Stimulated activated CD4-positive, alpha-beta T cell treated with anti-CD3 and anti-CD28 coated beads, Interleukin-4, amount 100 ng/mL, for 4 hours (primary cell): ENCODE data around the gene TMOD1.

Experiments used
- DNase-seq, 2 experiments: peaks; one replicate each; pipeline ENCODE4 v3.0.0-alpha.2; 2020

TMOD1 gene

DNA sequence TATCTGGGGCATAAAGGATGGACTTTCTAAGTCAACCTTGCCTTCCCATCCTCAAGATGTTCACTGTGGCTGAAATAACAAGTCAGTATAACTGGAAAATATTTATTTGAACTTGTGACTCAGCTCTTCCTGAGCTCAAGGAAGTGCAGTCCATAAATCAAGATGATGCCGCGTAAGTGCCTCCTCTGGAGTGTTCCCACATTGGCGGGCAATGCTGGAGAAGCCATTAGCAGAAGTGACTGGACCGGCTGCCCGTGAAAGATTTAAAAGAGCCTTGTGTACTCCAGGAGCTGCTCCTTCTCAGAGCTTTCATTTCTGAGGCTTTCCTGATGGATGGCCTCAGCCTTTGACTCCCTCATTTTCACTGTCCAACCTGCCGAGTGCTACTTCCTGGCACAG, 17.4 kb downstream of the TMOD1 start:
- DNase-seq: no peak

GRCh38 chr9:97519441-97519970, 18.0 kb downstream of the TMOD1 start:
- DNase-seq: no peak

DNA sequence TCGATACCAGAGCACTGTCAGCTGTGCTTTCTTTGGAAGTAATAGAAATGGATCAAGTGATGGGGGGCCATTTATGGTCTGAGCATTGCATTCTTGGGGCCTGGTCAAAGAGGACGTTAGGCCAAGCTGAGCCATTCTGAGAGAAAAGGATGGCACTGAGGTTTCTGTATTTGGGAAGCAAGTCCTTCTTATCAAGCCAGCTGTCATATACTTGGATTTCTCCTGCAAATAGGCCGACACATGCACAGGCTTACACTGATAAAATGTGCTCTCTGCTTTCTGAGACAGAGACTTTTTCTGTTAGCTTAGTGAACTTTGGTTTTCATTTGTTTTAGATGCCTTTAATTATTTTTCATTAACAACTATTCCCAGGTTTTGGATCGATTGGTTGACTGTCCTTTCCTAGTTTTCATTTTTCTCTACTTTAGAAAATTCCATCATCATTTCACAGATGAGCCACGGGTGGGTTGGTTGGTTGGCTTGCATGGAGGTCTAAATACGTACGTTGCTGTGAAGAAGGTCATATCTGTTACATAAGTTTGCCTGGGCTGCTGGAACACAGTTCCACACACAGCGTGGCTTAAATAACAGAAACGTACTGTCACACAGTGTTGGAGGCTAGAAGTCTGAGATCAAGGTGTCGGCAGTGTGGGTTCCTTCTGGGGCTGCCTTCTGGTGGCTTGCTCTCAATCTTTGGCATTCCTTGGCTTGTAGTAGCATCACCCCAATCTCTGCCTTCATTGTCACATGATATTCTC, 20.3 kb downstream of the TMOD1 start:
- no peak for DNase-seq

GRCh38 chr9:97524424-97524823, 23.0 kb downstream of the TMOD1 start:
- DNase-seq: no peak

GRCh38 chr9:97525451-97525850, 24.0 kb downstream of the TMOD1 start:
- no peak for DNase-seq

DNA sequence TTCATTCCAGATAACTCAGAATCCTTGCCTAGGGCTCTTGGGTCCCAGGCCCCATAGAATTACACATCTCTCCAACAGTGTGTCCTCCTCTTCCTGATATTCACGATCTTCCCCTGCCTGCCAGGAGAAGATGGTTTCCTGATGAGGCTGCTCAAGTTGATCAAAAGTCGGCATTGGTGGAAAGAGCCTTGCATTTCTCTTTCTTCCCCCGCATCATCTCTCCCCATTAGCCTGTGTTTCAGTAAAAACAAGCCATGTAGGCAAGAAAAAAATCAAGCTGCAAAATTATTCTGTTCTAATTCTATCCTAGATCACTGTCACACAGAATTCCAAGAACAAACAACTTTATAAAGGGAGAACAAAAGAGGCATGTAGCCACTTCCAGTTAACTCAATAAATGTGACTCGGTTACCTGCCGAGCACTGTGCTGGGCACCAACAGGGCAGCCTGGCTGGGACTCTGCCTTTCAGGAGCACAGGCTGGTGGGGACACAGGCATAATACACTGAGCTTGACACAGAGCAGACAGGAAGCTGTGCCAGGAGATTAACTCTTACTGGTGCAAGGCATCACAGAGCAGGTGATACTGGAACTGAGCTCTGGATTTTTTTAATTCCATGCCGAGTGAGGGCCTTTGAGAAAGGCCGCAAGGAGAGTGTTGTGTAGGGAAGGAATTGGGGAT, 25.6 kb downstream of the TMOD1 start:
- DNase-seq: no peak

DNA sequence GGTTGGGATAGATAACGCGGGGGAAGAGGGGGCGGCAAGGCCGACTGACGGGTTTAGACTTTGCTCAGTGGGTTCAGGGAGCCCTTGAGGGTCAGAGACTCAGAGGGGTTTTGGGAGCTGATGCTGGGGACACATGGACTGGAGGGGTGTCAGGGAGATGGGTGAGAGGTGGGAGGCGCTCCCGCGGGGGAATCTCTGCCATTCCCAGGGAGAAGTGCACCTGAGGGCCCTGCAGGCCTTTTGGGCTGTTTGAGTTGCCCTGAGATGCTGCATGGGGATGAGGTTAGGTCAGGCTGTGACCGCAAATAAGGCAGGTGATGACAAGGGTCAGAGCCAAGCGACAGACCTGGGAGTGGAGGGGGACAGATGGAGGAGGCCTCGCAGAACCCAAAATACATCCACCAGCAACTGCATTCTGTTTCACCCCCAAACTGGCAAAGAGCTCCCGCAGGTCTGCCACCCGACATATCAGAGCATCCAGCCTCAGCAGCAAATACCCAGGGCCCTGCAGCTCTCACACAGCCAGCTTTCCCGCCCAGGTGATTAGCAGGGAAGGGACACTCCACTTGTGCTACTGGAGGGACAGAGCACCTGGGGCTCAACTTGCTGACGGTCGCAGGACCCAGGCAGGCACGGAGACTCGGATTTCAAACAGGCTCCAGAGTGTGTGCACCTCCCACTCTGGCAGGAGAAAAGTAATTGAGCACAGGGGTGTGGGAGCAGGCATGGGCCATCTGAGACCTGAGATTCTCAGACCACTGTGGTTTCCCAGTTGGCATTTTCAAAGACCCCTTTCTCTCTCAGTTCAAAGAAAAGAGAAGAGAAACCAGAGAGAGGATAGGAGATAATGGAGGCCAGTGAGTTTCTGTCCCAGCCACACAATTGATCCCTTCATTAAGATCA, 26.4 kb downstream of the TMOD1 start:
- DNase-seq: no peak

GRCh38 chr9:97528529-97529230, 27.2 kb downstream of the TMOD1 start:
- no peak for DNase-seq

DNA sequence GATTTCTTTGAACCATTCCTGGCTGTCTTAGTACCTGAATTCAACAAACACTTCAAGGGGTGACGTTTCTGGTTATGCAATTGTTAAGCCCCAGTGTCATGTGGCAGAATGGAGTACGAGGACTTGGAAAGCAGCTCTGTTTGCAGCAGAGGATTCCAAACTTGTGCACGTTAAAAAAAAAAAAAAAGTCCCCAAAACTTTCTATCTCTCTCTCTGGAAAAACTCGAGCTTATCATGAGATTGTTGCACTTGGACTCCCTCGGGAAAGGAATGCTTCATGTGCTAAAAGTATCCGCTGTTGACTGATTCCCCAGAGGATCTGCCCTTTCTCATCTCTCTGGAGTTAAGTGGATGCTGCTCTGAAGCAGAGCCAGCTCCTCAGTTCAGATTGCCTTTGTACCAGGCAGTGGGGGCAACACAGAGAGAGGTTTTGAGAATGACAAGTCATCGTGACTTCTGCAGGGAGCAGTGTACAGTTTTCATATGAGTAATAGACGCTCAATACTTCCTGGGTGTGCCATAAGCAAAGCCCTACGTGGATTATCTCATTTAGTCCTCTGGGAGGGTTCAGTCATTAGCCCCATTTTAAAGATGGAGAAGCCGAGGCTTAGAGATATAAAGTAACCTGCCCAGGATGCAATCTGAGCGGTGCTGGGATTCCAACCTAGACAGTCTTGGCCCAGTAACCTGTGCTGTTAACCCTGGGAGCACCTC, 28.1 kb downstream of the TMOD1 start:
- no peak for DNase-seq

GRCh38 chr9:97531888-97532376, 30.5 kb downstream of the TMOD1 start:
- DNase-seq: no peak

GRCh38 chr9:97534185-97534584, 32.7 kb downstream of the TMOD1 start:
- no peak for DNase-seq

DNA sequence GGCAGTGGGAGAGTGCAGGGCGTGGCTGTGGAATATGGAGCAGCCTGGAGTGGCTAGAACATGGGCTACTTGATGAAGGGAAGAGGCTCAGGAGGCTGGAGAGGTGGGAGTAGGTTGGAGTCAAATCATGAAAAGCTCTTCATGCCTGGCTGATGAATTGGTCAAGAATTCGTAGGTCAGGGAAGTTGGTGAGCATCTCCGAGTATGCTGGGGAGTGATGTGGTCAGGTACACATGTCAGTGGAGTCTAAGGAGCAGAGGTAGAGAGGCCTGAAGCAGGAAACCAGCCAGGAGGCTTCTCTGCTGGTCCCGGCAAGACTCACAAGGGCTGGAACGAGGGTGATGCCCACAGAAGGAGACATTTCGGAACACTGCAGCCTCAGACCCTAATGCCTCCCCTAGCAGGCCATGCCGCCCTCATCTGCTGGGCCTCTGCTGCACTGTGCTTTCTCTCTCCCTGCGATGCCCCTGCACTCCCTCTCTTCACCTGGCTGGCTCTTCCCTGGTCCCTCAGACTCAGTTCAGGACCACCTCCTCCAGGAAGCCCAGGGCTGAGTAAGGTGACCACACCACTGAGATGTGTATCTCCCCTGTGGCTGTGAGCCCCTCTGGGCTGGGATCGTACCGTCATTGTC, 33.6 kb downstream of the TMOD1 start:
- DNase-seq: no peak

- DNase-seq: no peak
Measured at GRCh38 chr9:97535771-97536170, 34.3 kb downstream of the TMOD1 start.

DNA sequence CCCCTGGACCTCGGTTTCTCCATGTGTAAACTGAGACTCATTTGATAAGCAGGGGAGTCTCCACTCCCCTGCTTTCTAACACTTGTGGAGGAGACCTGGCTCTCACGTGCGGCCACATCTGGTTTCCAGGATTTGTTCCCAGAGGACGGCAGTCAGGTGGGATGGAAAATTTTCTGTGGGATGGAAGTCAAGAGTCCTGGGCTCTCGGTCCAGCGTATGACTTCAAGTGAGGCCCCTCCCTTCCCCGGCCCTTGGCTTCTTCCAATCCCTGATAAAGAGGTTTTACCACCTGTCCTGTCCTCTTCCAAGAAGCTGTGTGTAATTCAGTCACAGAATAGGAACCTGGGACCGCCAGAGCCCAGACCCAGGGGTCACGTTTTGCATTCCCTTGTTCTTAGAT, 35.0 kb downstream of the TMOD1 start:
- no peak for DNase-seq

DNA sequence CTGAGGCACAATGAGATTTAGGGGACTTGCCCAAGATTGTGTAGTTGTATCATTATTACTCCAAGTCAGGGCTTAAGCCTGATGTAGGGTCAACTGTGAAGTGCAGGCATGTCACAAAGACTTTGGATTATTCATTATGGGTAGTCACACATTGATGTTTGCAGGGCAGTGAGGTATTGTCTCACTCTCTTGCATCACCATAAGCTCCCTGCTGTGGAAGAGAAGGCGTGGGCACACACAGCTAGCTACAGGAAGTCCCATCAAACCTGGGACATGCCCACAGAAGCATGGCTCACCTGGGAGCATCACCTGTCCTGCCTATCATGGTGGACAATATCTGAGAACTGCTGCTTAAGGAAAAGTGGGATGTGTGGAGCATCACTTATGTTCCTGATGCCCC, 42.1 kb downstream of the TMOD1 start:
- DNase-seq: no peak

GRCh38 chr9:97545486-97545885, 44.0 kb downstream of the TMOD1 start:
- no peak for DNase-seq

- no peak for DNase-seq
Measured at GRCh38 chr9:97547098-97547829, 45.8 kb downstream of the TMOD1 start.

GRCh38 chr9:97548379-97548778, 46.9 kb downstream of the TMOD1 start:
- no peak for DNase-seq

- no peak for DNase-seq
Measured at GRCh38 chr9:97548819-97549540, 47.5 kb downstream of the TMOD1 start.

GRCh38 chr9:97550386-97550785, 48.9 kb downstream of the TMOD1 start:
- DNase-seq: no peak
